OCI-LY1 (cell line): Measurements from ENCODE around the gene CLSTN2.

Source experiments
- H2AFZ ChIP-seq: fragments of 200-600 bp; sonication (generic), shearing (Covaris generic); 2 replicates; pipeline ENCODE4 v1.6.0; 2014; ENCODE audit warnings: antibody characterized with exemption, mild to moderate bottlenecking, low read length
- H3F3A ChIP-seq: fragments of 200-600 bp; sonication (generic), shearing (Covaris generic); 2 replicates; pipeline ENCODE4 v1.6.0; 2014; ENCODE audit warnings: mild to moderate bottlenecking, antibody characterized with exemption, low read length, moderate library complexity; ENCODE audit not compliant: insufficient read depth
- H3K27ac ChIP-seq: fragments of 200-600 bp; sonication (generic); 2 replicates; pipeline ENCODE4 v1.5.1; 2014; ENCODE audit warnings: low read length, mixed run types, mild to moderate bottlenecking, low read depth; ENCODE audit not compliant: poor library complexity, severe bottlenecking
- H3K27me3 ChIP-seq: fragments of 200-600 bp; sonication (generic); 2 replicates; pipeline ENCODE4 v1.6.0; 2014; ENCODE audit warnings: antibody characterized with exemption, mild to moderate bottlenecking, low read length, moderate library complexity; ENCODE audit not compliant: insufficient read depth
- H3K36me3 ChIP-seq: fragments of 200-600 bp; sonication (generic); 2 replicates; pipeline ENCODE4 v1.6.1; 2014; ENCODE audit warnings: mild to moderate bottlenecking, antibody characterized with exemption, low read length, moderate library complexity, mixed read lengths; ENCODE audit not compliant: insufficient read depth
- H3K4me1 ChIP-seq: fragments of 200-600 bp; sonication (generic); 2 replicates; pipeline ENCODE4 v1.5.1; 2014; ENCODE audit warnings: mild to moderate bottlenecking, low read length, moderate library complexity; ENCODE audit not compliant: insufficient read depth, severe bottlenecking
- H3K4me2 ChIP-seq: fragments of 200-600 bp; sonication (generic), shearing (Covaris generic); 2 replicates; pipeline ENCODE4 v1.6.1; 2014; ENCODE audit warnings: low read length
- H3K4me3 ChIP-seq: fragments of 200-600 bp; sonication (generic); 2 replicates; pipeline ENCODE4 v1.5.1; 2014; ENCODE audit warnings: low read length, low read depth, mild to moderate bottlenecking, mixed read lengths; ENCODE audit not compliant: poor library complexity, severe bottlenecking
- H3K79me2 ChIP-seq: fragments of 200-600 bp; shearing (Covaris generic); 2 replicates; pipeline ENCODE4 v1.6.1; 2016; ENCODE audit warnings: mixed run types, low read length, mixed read lengths; ENCODE audit not compliant: insufficient read depth
- H3K9ac ChIP-seq: fragments of 200-600 bp; sonication (generic), shearing (Covaris generic); 2 replicates; pipeline ENCODE4 v1.6.1; 2014; ENCODE audit warnings: mild to moderate bottlenecking, low read length, mixed read lengths
- H3K9me2 ChIP-seq: fragments of 200-600 bp; sonication (generic), shearing (Covaris generic); 2 replicates; pipeline ENCODE4 v1.6.1; 2014; ENCODE audit warnings: low read depth, mild to moderate bottlenecking, low read length, mixed read lengths
- H3K9me3 ChIP-seq: fragments of 200-600 bp; shearing (Covaris generic); 2 replicates; pipeline ENCODE4 v1.6.1; 2014; ENCODE audit warnings: low read length, mixed read lengths
- H4K20me1 ChIP-seq: fragments of 200-600 bp; sonication (generic), shearing (Covaris generic); 2 replicates; pipeline ENCODE4 v1.6.0; 2016; ENCODE audit warnings: mild to moderate bottlenecking, low read length; ENCODE audit not compliant: insufficient read depth
- EZH2 ChIP-seq: fragments of 200-600 bp; sonication (generic), shearing (Covaris generic); IDR thresholded peaks from 2 replicates; pipeline ENCODE4 v1.8.0; 2017; ENCODE audit warnings: borderline replicate concordance, mixed run types, mild to moderate bottlenecking, antibody characterized with exemption, low read length, moderate library complexity, mixed read lengths
- TF ChIP-seq, protein P1 (sequence below): fragments of 200-600 bp; sonication (generic), shearing (Covaris generic); IDR thresholded peaks from 2 replicates; pipeline ENCODE4 v1.5.1; 2017; ENCODE audit warnings: mild to moderate bottlenecking, antibody characterized with exemption, low read length, moderate library complexity, mixed read lengths

CLSTN2 gene

GRCh38 chr3:140375002-140375401 is 440.0 kb downstream of the CLSTN2 start:
- Histone ChIP-seq H3K27ac (no peak overlapping the region), H3K27me3 (no peaks in the 10 kb centered on the region), H3K9ac (no peak overlapping the region), H3K9me2 (no peaks in the 10 kb centered on the region), H3K4me3 (no peak overlapping the region), H4K20me1 (no peaks in the 10 kb centered on the region), H3K9me3 (no peaks in the 10 kb centered on the region), H3K4me1 (no peaks in the 10 kb centered on the region), H2AFZ (no peak overlapping the region), H3K4me2 (no peak overlapping the region), H3K36me3 (no peaks in the 10 kb centered on the region), H3K79me2 (no peaks in the 10 kb centered on the region), H3F3A (no peaks in the 10 kb centered on the region)
- TF ChIP-seq EZH2: no peak
- TF ChIP-seq, protein P1, sequence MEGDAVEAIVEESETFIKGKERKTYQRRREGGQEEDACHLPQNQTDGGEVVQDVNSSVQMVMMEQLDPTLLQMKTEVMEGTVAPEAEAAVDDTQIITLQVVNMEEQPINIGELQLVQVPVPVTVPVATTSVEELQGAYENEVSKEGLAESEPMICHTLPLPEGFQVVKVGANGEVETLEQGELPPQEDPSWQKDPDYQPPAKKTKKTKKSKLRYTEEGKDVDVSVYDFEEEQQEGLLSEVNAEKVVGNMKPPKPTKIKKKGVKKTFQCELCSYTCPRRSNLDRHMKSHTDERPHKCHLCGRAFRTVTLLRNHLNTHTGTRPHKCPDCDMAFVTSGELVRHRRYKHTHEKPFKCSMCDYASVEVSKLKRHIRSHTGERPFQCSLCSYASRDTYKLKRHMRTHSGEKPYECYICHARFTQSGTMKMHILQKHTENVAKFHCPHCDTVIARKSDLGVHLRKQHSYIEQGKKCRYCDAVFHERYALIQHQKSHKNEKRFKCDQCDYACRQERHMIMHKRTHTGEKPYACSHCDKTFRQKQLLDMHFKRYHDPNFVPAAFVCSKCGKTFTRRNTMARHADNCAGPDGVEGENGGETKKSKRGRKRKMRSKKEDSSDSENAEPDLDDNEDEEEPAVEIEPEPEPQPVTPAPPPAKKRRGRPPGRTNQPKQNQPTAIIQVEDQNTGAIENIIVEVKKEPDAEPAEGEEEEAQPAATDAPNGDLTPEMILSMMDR: no peak

DNA sequence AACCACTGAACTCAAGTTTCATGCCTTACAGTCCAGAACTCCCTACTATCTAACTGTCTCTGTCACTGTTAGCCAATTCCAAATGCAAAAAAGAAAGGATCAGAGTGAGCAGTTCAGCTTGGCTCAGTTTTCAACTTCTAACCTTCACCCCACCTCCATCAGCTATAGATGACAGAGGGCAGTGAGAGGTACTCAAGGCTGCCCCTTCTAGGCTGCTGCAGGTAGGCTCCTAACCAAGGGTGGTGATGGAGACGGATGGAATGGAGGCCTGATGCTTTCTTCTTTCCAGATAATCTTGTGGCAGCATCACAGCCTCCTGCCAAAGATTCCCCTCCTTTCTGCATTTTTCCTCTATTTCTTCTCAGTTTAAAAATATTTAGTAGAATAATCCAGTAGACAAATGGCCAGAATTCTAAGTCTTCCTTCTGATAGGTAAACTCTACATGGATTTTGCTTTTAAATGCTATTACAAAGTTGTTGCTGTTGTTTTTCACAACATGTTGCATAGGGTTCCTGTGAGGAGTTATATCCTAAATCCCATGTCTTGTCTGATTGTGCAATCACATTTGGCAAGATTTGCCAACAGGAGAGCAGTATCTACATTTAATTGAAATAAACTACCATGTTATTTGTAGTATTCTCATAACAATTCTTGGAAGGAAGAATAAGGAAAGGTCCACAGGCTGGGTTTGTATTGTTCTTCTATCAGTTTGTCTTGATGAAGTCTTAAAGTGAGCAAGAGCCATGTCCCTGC is 441.3 kb downstream of the CLSTN2 start:
- Histone ChIP-seq H3K9me3 (no peaks in the 10 kb centered on the region), H2AFZ (no peak overlapping the region), H3K9me2 (no peaks in the 10 kb centered on the region), H4K20me1 (no peaks in the 10 kb centered on the region), H3K4me1 (no peaks in the 10 kb centered on the region), H3K4me3 (no peak overlapping the region), H3K9ac (no peak overlapping the region), H3K27ac (no peak overlapping the region), H3K4me2 (no peak overlapping the region), H3K36me3 (no peaks in the 10 kb centered on the region), H3F3A (no peaks in the 10 kb centered on the region), H3K27me3 (no peaks in the 10 kb centered on the region), H3K79me2 (no peaks in the 10 kb centered on the region)
- TF ChIP-seq EZH2: no peak
- TF ChIP-seq, protein P1: no peak

DNA sequence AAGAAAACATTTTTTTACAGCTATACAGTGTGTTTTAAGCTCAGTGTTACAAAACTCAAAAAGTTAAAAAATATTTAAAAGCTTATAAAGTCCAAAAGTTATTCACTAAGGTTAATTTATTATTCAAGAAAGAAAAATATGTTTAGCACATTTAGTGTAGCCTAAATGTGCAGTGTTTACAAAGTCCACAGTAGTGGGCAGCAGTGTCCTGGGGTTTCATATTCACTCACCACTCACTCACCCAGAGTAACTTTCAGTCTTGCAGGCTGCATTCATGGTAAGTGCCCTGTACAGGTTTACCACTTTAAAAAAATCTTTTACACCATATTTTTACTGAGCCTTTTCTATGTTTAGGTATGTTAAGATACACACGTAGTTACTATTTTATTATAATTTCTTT is 442.7 kb downstream of the CLSTN2 start:
- Histone ChIP-seq H3K79me2 (no peaks in the 10 kb centered on the region), H3K27ac (no peak overlapping the region), H4K20me1 (no peaks in the 10 kb centered on the region), H3K36me3 (no peaks in the 10 kb centered on the region), H3K9me3 (no peaks in the 10 kb centered on the region), H3F3A (no peaks in the 10 kb centered on the region), H3K4me3 (no peak overlapping the region), H2AFZ (no peak overlapping the region), H3K4me2 (no peak overlapping the region), H3K4me1 (no peaks in the 10 kb centered on the region), H3K9me2 (no peaks in the 10 kb centered on the region), H3K9ac (no peak overlapping the region), H3K27me3 (no peaks in the 10 kb centered on the region)
- TF ChIP-seq, protein P1: no peak
- no peak for TF ChIP-seq EZH2
